Astrocyte of the spinal cord (primary cell): ENCODE measurements around the gene CRYGD.
"Not testable (repeated sequence)": the region's sequence is repeated elsewhere in the genome, so short reads cannot be mapped to it uniquely, and the experiment has no call there.

ENCODE experiments used
- DNase-seq: peaks from one replicate; pipeline ENCODE4 v3.0.0; 2011; ENCODE audit warnings: low read depth, low spot score
- H3K4me3 ChIP-seq: 2 replicates; pipeline ENCODE4 v1.5.1; 2011; ENCODE audit warnings: low read depth, mild to moderate bottlenecking, low read length, moderate library complexity
- in situ Hi-C: cut with HindIII; loops from 2 replicates; pipeline ENCODE4 v1.10.0; 2017; ENCODE audit warnings: low sequenced_read_pairs
- TF ChIP-seq, protein P1 (sequence below): IDR thresholded peaks from 2 replicates; pipeline ENCODE4 v1.5.1; 2012; ENCODE audit warnings: low read depth, mild to moderate bottlenecking, low read length, inconsistent platforms

Gene CRYGD

DNA sequence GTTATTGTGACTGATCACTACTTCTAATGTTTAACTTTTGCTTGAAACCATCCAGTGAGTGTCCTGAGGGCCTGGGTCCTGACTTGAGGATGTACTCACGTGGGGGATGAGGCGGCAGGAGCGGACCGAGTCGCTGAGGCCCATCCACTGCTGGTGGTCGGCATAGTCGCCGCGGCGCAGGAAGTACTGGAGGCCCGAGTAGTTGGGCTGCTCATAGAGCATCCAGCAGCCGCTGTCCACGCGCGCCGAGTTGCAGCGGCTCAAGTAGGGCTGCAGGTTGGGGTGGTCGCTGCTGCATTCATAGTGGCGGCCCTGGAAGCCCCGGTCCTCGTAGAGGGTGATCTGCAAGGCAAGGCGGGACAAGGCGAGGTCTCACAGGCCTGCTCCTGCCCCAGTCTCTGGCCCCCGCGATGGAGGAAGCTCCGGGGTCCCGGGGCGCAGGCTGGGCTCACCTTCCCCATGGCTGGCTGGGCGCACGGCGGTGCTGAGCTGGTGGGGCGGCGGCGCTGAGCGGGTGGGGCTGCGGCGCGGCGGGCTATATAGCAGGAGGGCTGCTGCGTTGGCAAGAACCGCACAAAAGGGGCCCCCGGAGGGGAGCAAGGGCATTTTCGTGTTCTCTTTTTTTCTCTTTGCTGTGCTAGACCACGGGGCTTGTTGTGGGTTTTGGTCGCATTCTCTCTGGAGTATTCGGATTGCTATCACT, at the start of gene CRYGD:
Gene CRYGD, minus strand, starts transcription at position 512 of the 703 bp plus-strand sequence. Its CDS starts 51 bp downstream, at position 461.
- DNase-seq, in situ Hi-C loops: not testable (repeated sequence)
- H3K4me3 ChIP-seq, result peak within 1 kb of the TSS; percentile 25

DNA sequence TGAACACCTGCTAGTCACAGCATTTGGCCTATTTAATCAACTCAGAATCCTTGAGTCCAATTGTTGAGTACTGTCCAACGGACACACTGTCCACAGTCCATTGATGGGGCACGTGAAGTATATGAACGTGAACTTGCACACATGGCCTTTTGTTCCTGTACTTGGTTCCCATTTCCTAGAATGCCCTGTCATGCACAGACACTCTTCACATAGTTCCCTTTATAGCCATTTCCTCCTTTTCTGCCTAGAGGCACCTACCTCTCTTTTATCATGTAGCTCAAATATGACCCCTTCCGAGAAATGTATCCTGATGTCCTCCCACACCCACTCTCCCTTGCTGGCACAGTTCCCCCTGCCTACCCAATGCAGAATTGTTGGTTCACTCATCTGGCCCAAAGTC, 47.8 kb upstream of the CRYGD start:
- H3K4me3 ChIP-seq, result no peak overlapping the region
- no peak for DNase-seq
- in situ Hi-C loops, result no loop called here
- TF ChIP-seq, protein P1, sequence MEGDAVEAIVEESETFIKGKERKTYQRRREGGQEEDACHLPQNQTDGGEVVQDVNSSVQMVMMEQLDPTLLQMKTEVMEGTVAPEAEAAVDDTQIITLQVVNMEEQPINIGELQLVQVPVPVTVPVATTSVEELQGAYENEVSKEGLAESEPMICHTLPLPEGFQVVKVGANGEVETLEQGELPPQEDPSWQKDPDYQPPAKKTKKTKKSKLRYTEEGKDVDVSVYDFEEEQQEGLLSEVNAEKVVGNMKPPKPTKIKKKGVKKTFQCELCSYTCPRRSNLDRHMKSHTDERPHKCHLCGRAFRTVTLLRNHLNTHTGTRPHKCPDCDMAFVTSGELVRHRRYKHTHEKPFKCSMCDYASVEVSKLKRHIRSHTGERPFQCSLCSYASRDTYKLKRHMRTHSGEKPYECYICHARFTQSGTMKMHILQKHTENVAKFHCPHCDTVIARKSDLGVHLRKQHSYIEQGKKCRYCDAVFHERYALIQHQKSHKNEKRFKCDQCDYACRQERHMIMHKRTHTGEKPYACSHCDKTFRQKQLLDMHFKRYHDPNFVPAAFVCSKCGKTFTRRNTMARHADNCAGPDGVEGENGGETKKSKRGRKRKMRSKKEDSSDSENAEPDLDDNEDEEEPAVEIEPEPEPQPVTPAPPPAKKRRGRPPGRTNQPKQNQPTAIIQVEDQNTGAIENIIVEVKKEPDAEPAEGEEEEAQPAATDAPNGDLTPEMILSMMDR, result no peak

DNA sequence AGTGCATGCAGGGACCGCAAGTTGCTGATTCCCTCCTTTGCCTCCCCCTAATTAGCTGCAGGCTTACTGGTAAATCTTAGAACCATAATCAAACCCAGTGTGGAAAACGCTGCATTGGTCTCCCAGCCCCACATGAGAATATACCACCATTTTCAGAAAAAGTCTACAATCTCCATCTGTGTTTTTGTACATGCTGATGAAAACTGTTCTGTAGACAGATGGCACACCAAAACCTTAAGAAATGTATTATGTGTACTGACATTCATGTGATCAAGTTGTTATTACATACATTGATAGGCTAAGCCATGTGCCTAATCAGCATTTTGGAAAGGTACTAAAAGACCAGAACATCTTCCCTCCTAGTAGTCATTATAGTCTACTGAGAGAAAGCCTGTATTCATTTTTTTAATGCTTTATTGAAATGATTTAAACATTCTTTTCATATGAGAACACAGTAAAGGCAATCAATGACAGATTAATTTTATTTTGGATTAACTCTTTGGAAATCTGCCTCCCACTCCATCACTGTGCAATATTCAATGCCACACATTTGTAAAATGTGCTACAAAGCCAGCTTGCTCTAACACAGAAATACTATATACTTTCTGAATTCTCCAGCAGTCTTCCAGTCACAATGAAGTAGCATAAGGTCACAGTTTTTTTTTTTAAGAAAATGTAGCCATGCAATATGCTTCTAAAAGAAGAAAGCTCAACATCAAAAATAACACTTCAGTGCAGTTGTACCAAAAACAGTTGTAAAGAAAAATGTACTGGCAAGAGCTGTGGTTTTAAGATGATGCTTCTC, 40.8 kb upstream of the CRYGD start:
- in situ Hi-C loops, result no loop called here
- H3K4me3 ChIP-seq, result no peak overlapping the region
- TF ChIP-seq, protein P1, result no peak
- DNase-seq, result no peak

DNA sequence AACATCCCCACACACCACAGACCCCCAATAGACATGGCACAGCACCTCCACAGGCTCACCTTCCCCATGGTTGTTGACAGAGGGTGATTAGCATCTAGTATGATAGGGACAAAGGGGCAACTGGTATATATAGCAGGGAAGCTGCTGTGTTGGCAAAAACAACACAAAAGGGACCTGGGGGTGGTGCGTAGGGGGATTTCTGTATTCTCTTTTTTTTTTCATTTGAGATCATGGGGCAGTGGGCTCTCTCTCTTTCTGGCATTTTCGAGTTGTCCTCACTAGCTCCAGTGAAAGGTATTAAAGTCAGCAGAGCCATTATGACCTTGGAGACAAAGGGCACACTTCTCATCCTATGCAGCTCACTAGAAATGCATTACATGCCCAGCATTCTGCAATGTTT, 39.2 kb upstream of the CRYGD start, which contains the start of gene CRYGA:
Gene CRYGA, minus strand, starts transcription at position 101 of the 400 bp plus-strand sequence. Its CDS starts 33 bp downstream, at position 68.
- no peak for DNase-seq
- in situ Hi-C loops, result no loop called here
- TF ChIP-seq, protein P1, result no peak
- H3K4me3 ChIP-seq, result no peak within 1 kb of the TSS

DNA sequence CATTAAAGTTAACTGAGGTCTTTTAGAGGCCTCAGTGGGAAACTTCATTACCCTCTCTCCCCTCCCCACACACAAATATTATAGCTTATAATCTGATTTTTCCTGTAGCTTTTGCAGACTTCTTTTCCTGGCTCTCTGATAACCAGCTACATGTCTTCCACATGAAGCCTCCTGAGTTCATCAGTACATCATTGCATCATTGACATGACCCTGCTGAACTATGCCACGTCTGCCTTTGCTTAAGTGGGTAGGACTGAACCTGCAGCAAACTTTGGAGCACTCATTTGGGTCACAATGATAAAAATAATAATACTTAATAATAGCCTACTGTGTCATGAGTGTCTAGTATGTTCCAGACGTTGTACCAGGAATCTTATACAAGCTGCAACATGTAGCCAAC, 32.1 kb upstream of the CRYGD start:
- in situ Hi-C loops, result no loop called here
- no peak overlapping the region for H3K4me3 ChIP-seq
- no peak for DNase-seq
- TF ChIP-seq, protein P1, result no peak

DNA sequence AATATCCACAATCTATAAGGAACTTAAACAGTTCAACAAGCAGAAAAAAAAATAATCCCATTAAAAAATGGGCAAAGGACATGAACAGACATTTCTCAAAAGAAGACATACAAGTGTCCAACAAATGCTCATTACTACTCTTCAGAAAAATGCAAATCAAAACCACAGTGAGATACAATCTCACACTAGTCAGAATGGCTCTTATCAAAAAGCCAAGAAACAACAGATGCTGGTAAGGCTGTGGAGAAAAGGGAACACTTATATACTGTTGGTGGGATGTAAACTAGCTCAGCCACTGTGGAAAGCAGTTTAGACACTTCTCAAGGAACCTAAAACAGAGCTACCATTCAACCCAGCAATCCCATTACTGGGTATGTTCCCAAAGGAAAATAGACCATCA, 28.8 kb upstream of the CRYGD start:
- TF ChIP-seq, protein P1, result no peak
- H3K4me3 ChIP-seq, result no peak overlapping the region
- in situ Hi-C loops, result no loop called here
- DNase-seq, result no peak

DNA sequence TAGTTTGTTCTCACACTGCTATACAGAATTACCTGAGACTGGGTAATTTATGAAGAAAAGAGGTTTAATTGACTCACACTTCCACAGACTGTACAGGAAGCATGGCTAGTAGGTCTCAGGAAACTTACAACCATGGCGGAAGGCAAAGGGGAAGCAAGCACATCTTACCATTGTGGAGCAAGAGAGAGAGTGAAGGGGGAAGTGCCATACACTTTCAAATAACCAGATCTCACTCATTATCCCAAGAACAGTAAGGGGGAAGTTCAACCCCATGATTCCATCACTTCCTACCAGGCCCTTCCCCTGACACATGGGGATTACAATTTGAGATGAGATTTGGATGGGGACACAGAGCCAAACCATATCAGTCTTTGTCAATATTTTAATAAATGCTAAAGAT, 26.6 kb upstream of the CRYGD start:
- in situ Hi-C loops, result no loop called here
- TF ChIP-seq, protein P1, result no peak
- no peak for DNase-seq

More for the DNA sequence above, 26.6 kb upstream of the CRYGD start:
- H3K4me3 ChIP-seq, result no peak overlapping the region
